ENCODE measurements around the gene RPS6KB2. TPM values are rescaled to one million over a fixed set of nuclear protein-coding genes. Genes with fewer than 3 reads are reported as not detected.

RPS6KB2 gene
- total RNA-seq, 4 donors from 2014 or later, result 147 to 193 (median 158) TPM

- H3K4me1 ChIP-seq, result peaks cover 32% of the 10 kb centered on the region
- TF ChIP-seq POLR2AphosphoS5 (IDR thresholded peaks at IDR 0.05), result no peak
- no peak for TF ChIP-seq POLR2A (IDR thresholded peaks at IDR 0.05)
- no peak for TF ChIP-seq CTCF (IDR thresholded peaks at IDR 0.05)
- TF ChIP-seq EP300 (IDR thresholded peaks at IDR 0.05), result no peak
- 59% methylated on average over 11 of the region's 12 CpGs for WGBS
- H3K27me3 ChIP-seq, result peaks cover 42% of the 10 kb centered on the region
- no peak overlapping the region for H3K4me3 ChIP-seq
- no peaks in the 10 kb centered on the region for H3K36me3 ChIP-seq
- H3K27ac ChIP-seq, result no peak overlapping the region
- no peaks in the 10 kb centered on the region for H3K9me3 ChIP-seq
- no peak for DNase-seq (ENCODE audit: low spot score in 2 of 2)
Measured at GRCh38 chr11:67407688-67408163, 20.6 kb upstream of the RPS6KB2 start.

GRCh38 chr11:67408437-67409200 lies 19.7 kb upstream of the RPS6KB2 start:
- WGBS, result 54% methylated on average over 4 of the region's 18 CpGs
- peaks cover 29% of the 10 kb centered on the region for H3K4me1 ChIP-seq
- DNase-seq (ENCODE audit: low spot score in 2 of 2), result no peak
- H3K27ac ChIP-seq, result no peak overlapping the region
- H3K36me3 ChIP-seq, result no peaks in the 10 kb centered on the region
- peak overlapping the region; percentile 5 for H3K4me3 ChIP-seq
- TF ChIP-seq POLR2AphosphoS5 (IDR thresholded peaks at IDR 0.05) (no peak), POLR2A (IDR thresholded peaks at IDR 0.05) (no peak), CTCF (IDR thresholded peaks at IDR 0.05) (no peak), EP300 (IDR thresholded peaks at IDR 0.05) (no peak)
- no peaks in the 10 kb centered on the region for H3K9me3 ChIP-seq
- peaks cover 43% of the 10 kb centered on the region for H3K27me3 ChIP-seq

GRCh38 chr11:67409261-67409666 lies 19.0 kb upstream of the RPS6KB2 start:
- WGBS, result no CpG with 5 or more reads among the region's 24 CpGs
- Histone ChIP-seq H3K4me3 (peak overlapping the region; percentile 5), H3K4me1 (peaks cover 29% of the 10 kb centered on the region), H3K27me3 (peaks cover 43% of the 10 kb centered on the region), H3K36me3 (no peaks in the 10 kb centered on the region), H3K9me3 (no peaks in the 10 kb centered on the region), H3K27ac (no peak overlapping the region)
- TF ChIP-seq EP300 (IDR thresholded peaks at IDR 0.05) (no peak), POLR2AphosphoS5 (IDR thresholded peaks at IDR 0.05) (no peak)
- DNase-seq (ENCODE audit: low spot score in 2 of 2), result no peak

GRCh38 chr11:67409781-67410368 lies 18.4 kb upstream of the RPS6KB2 start:
- Histone ChIP-seq H3K9me3 (no peaks in the 10 kb centered on the region), H3K27me3 (peaks cover 45% of the 10 kb centered on the region), H3K4me1 (peaks cover 30% of the 10 kb centered on the region), H3K36me3 (no peaks in the 10 kb centered on the region), H3K27ac (no peak overlapping the region), H3K4me3 (no peak overlapping the region)
- no peak for TF ChIP-seq POLR2A (IDR thresholded peaks at IDR 0.05)
- no peak for TF ChIP-seq POLR2AphosphoS5 (IDR thresholded peaks at IDR 0.05)
- TF ChIP-seq CTCF (IDR thresholded peaks at IDR 0.05), result no peak
- TF ChIP-seq EP300 (IDR thresholded peaks at IDR 0.05), result no peak
- WGBS, result 31% methylated on average over 7 of the region's 13 CpGs
- DNase-seq (ENCODE audit: low spot score in 2 of 2), result no peak

GRCh38 chr11:67410369-67410831 lies 17.9 kb upstream of the RPS6KB2 start:
- DNase-seq (ENCODE audit: low spot score in 2 of 2), result no peak
- no peak for TF ChIP-seq EP300 (IDR thresholded peaks at IDR 0.05)
- no peak for TF ChIP-seq POLR2A (IDR thresholded peaks at IDR 0.05)
- no peak for TF ChIP-seq POLR2AphosphoS5 (IDR thresholded peaks at IDR 0.05)
- TF ChIP-seq CTCF (IDR thresholded peaks at IDR 0.05), result no peak
- no peak overlapping the region for H3K4me3 ChIP-seq
- WGBS, result 46% methylated on average over 9 of the region's 15 CpGs
- peaks cover 35% of the 10 kb centered on the region for H3K4me1 ChIP-seq
- peaks cover 47% of the 10 kb centered on the region for H3K27me3 ChIP-seq
- H3K36me3 ChIP-seq, result no peaks in the 10 kb centered on the region
- no peaks in the 10 kb centered on the region for H3K9me3 ChIP-seq
- H3K27ac ChIP-seq, result no peak overlapping the region

Data from suprapubic skin (tissue), 4 donors.